KOPT-K1 (cell line): Measurements from ENCODE around the gene CHST13.

Experiments used
- H3K27ac ChIP-seq: fragments of 200-600 bp; sonication (generic); 2 replicates; pipeline ENCODE4 v1.5.1; 2016; ENCODE audit warnings: antibody characterized with exemption, mild to moderate bottlenecking, low read depth, low read length; ENCODE audit not compliant: poor library complexity, severe bottlenecking
- H3K36me3 ChIP-seq: fragments of 200-600 bp; sonication (generic); 2 replicates; pipeline ENCODE4 v1.5.1; 2017; ENCODE audit warnings: antibody characterized with exemption, mild to moderate bottlenecking, low read length, moderate library complexity; ENCODE audit not compliant: insufficient read depth
- H3K9me3 ChIP-seq: fragments of 200-600 bp; sonication (generic); 2 replicates; pipeline ENCODE4 v1.5.1; 2017; ENCODE audit warnings: antibody characterized with exemption, low read length, mild to moderate bottlenecking; ENCODE audit not compliant: insufficient read depth, poor library complexity, severe bottlenecking

Gene CHST13

DNA sequence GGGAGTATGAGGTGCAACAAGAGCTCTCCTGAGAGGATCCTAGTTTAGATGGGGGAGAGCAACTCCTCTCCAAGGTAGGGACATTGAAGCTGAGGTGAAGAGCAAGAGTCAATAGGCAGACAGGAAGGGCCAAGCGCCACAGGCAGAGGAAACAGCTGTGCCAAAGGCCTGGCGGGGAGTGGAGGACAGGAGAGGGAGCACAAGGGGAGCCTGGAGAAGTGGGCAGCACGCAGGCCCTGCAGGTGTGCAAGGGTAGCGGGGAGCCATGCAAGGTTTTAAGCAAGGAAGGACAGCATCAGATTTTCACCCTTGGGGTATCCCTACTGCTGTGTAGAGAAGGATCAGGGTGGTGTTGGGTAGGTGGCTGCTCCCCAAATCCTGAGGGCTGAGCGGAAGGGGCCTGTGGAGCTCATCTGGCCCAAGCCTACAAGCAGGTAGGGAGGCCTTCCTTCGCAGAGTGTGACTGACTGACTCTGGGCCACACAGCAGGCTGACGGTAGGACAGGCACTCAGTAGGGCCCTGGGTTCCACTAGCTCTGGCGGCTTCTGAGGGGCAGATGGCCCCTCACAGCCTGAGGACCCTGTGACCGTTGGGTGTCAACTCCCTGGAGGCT lies 13.3 kb downstream of the CHST13 start:
- Histone ChIP-seq H3K27ac (no peak overlapping the region), H3K36me3 (no peaks in the 10 kb centered on the region), H3K9me3 (no peaks in the 10 kb centered on the region)

DNA sequence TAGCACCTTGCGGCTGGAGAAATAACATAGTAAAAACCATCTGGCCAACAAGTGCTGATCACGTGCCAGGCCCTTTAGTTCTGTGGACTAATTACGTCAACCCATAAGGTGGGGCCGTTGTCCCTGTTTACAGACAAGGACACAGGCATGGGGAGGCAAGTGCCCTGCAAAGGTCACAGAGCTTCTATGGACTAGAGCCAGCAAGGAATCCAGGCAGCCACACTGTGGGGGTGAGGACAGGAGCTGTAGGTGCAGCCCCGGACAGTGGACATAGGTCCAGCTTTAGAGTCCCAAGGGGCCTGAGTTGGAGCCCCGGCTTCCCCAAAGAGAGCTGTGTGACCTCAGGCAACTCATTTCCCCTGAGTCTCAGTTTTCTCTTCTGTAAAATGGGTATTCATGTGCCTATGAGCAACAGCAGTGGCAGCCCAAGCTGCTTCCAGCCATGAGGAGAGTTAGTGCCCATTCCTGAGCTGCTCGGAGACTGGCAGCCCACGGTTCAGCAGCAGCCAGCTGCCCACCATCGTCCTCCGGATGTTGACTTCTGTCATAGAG lies 13.9 kb downstream of the CHST13 start:
- no peaks in the 10 kb centered on the region for H3K9me3 ChIP-seq
- H3K27ac ChIP-seq, result no peak overlapping the region
- H3K36me3 ChIP-seq, result no peaks in the 10 kb centered on the region

- H3K36me3 ChIP-seq, result no peaks in the 10 kb centered on the region
- no peaks in the 10 kb centered on the region for H3K9me3 ChIP-seq
- no peak overlapping the region for H3K27ac ChIP-seq
These were observed 14.4 kb downstream of the CHST13 start for GRCh38 chr3:126538316-126538715.

GRCh38 chr3:126538966-126539365 lies 15.0 kb downstream of the CHST13 start:
- no peaks in the 10 kb centered on the region for H3K36me3 ChIP-seq
- no peaks in the 10 kb centered on the region for H3K9me3 ChIP-seq
- H3K27ac ChIP-seq, result no peak overlapping the region

GRCh38 chr3:126539558-126540250 lies 15.7 kb downstream of the CHST13 start:
- Histone ChIP-seq H3K36me3 (no peaks in the 10 kb centered on the region), H3K9me3 (no peaks in the 10 kb centered on the region), H3K27ac (no peak overlapping the region)

DNA sequence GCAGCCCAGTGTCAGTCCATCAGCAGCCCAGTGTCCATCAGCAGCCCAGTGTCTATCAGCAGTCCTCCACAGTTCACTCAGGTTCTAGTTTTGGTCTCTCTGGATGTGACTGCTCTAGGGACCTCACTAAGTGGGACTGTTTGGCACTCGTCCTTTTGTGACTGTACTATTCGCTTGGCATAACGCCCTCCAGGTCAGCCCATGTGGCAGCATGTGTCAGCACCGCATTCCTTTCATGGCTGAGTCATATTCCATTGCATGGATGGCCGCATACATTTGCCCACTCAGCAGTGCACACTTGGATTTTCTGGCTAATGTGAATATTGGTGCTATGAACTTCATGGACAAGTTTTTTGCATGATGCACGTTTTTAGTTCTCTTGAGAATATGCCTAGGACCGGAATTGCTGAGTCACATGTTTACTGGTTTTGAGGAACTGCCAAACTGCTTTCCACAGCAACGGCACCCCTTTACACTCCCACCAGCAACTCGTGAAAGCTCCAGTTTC lies 16.4 kb downstream of the CHST13 start:
- no peak overlapping the region for H3K27ac ChIP-seq
- no peaks in the 10 kb centered on the region for H3K36me3 ChIP-seq
- no peaks in the 10 kb centered on the region for H3K9me3 ChIP-seq

DNA sequence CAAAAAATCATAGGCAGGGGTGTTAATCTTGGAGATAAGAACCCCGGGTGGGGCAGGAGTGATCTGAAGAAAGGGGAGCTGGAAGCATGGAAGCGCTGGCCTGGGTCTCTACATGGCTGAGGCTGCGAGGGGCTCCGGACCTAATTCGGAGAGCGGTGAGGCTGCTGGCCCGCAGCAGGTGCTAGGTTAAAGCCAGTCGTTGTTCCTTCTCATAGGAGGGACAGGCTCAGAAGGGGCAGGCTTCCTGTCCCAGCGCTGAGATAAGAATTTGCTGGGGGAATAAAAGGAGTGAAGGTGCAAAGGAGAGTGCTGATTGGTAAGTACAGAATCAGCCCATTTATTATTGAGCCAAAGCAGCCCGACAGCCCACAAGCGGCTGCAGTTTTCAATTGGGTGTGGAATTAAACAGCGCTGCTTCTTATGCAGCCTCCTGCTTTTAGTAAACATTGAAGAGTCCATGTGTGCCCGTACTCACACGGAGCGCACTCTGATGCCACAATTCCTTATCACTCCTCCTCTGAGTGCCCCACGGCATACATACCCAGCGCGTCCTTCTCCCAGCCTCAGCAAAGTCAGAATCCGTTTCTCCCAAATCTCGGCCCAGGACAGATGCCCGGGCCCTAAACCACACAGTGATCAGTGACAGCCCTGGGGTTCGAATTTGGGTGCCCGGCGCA lies 17.1 kb downstream of the CHST13 start:
- no peaks in the 10 kb centered on the region for H3K36me3 ChIP-seq
- H3K27ac ChIP-seq, result no peak overlapping the region
- no peaks in the 10 kb centered on the region for H3K9me3 ChIP-seq

- Histone ChIP-seq H3K36me3 (no peaks in the 10 kb centered on the region), H3K9me3 (no peaks in the 10 kb centered on the region), H3K27ac (no peak overlapping the region)
These were observed 17.8 kb downstream of the CHST13 start for GRCh38 chr3:126541628-126542339.

DNA sequence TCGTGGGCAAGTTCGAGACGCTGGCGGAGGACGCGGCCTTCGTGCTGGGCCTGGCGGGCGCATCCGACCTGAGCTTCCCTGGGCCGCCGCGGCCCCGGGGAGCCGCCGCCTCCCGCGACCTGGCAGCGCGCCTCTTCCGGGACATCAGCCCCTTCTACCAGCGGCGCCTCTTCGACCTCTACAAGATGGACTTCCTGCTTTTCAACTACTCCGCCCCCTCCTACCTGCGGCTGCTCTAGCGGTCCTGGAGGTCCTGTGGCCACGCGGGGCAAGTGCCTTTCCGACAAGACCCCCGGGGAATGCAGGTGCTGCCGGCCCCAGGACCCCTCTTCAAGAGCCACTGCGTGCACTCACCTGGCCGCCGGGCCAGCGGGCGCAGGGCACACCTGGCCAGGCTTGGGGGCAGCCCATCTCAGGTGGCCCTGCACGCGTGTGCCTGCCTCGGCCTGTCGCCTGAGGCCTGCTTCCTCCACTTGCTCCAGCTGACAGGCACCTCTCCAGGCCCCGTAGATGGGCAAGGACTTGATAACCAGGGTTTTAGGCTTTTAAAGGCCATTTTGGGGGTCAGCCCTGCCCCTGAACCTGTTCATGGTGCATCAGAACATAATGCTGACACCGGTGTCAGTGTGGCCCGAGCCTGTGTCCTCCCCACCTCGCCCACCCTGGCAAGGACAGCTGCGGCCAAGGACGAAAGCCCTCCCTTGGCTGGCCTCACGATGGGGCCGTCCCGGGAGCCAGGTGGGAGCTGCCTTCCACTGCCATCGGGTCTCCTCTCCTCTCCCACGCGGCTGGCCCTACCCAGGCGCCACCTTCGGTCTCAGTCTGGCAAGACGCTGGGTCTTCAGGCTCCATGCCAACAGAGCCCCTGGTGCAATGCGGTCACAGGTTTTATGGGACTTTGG lies 18.6 kb downstream of the CHST13 start:
- H3K27ac ChIP-seq, result no peak overlapping the region
- no peaks in the 10 kb centered on the region for H3K9me3 ChIP-seq

GRCh38 chr3:126543457-126544061 lies 19.6 kb downstream of the CHST13 start:
- Histone ChIP-seq H3K9me3 (no peaks in the 10 kb centered on the region), H3K36me3 (no peaks in the 10 kb centered on the region), H3K27ac (no peak overlapping the region)

More for the DNA sequence above, 18.6 kb downstream of the CHST13 start:
- no peaks in the 10 kb centered on the region for H3K36me3 ChIP-seq

DNA sequence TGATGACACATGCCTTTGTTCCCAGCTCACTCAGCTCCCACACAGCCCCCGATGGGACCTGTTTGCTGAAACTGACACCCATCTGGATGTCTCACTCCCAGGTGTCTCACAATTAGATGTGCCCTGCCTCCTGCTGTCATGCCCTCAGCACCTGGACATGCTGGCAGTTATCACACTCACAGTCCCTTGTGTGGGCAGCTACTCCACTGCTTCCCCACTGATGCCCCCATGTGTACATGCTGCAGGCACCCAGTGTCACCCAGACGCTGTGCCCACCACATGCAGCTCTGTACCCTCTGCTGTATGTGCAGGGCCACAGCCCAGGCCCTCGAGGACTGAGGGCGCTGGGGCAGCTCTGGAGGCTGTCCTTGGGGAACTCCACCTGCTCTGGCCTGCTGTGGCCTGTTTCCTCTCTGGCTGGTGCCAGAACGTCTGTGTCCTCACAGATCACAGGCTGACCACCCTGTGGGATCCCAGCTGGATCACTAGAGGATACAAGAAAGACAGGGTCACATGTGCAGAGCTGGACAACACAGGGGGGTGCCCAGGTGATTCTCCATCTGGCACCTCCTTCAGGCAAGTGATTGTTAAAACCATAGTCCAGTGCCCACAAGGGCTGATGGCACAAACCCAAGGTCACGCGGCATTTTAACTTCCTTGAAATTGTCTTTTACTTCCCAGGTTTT lies 20.8 kb downstream of the CHST13 start:
- H3K36me3 ChIP-seq, result no peaks in the 10 kb centered on the region
- no peak overlapping the region for H3K27ac ChIP-seq
- H3K9me3 ChIP-seq, result no peaks in the 10 kb centered on the region

- Histone ChIP-seq H3K27ac (no peak overlapping the region), H3K9me3 (no peaks in the 10 kb centered on the region), H3K36me3 (no peaks in the 10 kb centered on the region)
These were observed 21.6 kb downstream of the CHST13 start for GRCh38 chr3:126545544-126545943.

GRCh38 chr3:126546013-126546412 lies 22.1 kb downstream of the CHST13 start:
- Histone ChIP-seq H3K9me3 (no peaks in the 10 kb centered on the region), H3K36me3 (no peaks in the 10 kb centered on the region), H3K27ac (no peak overlapping the region)
